ENCODE data around the gene TBC1D4. TPM values are rescaled to one million over a fixed set of nuclear protein-coding genes. Genes with fewer than 3 reads are reported as not detected.

The TBC1D4 gene
- total RNA-seq, 1 donor from 2014 or later, result 5.3 TPM

- Mint-ChIP-seq H3K9me3 (ENCODE audit: unreplicated experiment) (no peaks in the 10 kb centered on the region), H3K36me3 (ENCODE audit: unreplicated experiment) (no peaks in the 10 kb centered on the region), H3K27ac (ENCODE audit: unreplicated experiment) (no peak overlapping the region), H3K4me3 (ENCODE audit: unreplicated experiment) (no peak overlapping the region), H3K4me1 (ENCODE audit: unreplicated experiment) (no peaks in the 10 kb centered on the region), H3K27me3 (ENCODE audit: unreplicated experiment) (no peaks in the 10 kb centered on the region)
- TF ChIP-seq CTCF (IDR thresholded peaks at IDR 0.05), result no peak
- no peak for DNase-seq (ENCODE audit: extremely low spot score, unreplicated experiment)
These were observed 29.4 kb downstream of the TBC1D4 start for GRCh38 chr13:75452564-75452963.

GRCh38 chr13:75447493-75447892 is 34.5 kb downstream of the TBC1D4 start:
- no peak for TF ChIP-seq CTCF (IDR thresholded peaks at IDR 0.05)
- Mint-ChIP-seq H3K27me3 (ENCODE audit: unreplicated experiment) (no peaks in the 10 kb centered on the region), H3K27ac (ENCODE audit: unreplicated experiment) (no peak overlapping the region), H3K9me3 (ENCODE audit: unreplicated experiment) (no peaks in the 10 kb centered on the region), H3K4me3 (ENCODE audit: unreplicated experiment) (no peak overlapping the region), H3K4me1 (ENCODE audit: unreplicated experiment) (peaks cover 12% of the 10 kb centered on the region), H3K36me3 (ENCODE audit: unreplicated experiment) (no peaks in the 10 kb centered on the region)
- no peak for DNase-seq (ENCODE audit: extremely low spot score, unreplicated experiment)

- no peak for TF ChIP-seq CTCF (IDR thresholded peaks at IDR 0.05)
- no peaks in the 10 kb centered on the region for H3K9me3 Mint-ChIP-seq (ENCODE audit: unreplicated experiment)
- H3K4me3 Mint-ChIP-seq (ENCODE audit: unreplicated experiment), result no peak overlapping the region
- no peak overlapping the region for H3K27ac Mint-ChIP-seq (ENCODE audit: unreplicated experiment)
- DNase-seq (ENCODE audit: extremely low spot score, unreplicated experiment), result no peak
- H3K4me1 Mint-ChIP-seq (ENCODE audit: unreplicated experiment), result peaks cover 12% of the 10 kb centered on the region
- H3K36me3 Mint-ChIP-seq (ENCODE audit: unreplicated experiment), result no peaks in the 10 kb centered on the region
- no peaks in the 10 kb centered on the region for H3K27me3 Mint-ChIP-seq (ENCODE audit: unreplicated experiment)
These were observed 35.1 kb downstream of the TBC1D4 start for GRCh38 chr13:75446874-75447273.

DNA sequence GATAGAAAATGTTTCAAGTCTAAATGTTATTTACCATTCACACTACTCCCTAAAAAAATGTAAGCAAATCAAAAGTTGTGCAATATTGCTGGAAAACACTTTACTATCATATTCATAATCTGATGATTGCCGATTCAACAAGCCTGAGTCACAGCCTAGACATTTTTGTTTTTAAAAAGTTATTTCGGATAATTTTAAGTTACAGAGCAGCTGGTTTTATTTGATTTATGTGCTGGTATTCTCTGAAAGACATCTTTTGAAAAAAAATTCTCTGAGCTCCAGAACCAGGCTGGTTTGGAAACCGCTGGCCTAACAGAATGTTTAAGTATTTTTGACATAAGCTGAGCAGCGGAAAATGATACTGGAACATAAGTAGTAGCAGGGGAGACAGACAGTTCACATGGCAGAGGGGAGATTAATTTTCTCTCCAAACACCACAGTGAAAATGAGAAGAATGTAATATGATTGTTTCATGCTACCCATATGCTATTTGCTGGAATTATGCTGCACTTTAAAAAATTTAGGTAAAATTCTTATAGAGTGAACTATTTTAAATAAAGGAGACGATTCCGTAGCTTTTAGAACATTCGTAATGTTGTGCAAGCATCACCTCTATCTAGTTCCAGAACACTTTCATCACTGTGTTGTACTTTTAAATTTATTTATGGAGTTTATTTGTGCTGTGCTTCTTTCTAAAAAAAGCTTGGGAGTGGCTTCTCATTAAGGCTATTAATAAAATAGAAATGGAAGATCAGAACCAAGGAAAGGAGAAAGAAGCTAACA is 36.1 kb downstream of the TBC1D4 start:
- Mint-ChIP-seq H3K4me1 (ENCODE audit: unreplicated experiment) (peaks cover 12% of the 10 kb centered on the region), H3K4me3 (ENCODE audit: unreplicated experiment) (peak overlapping the region; percentile 32), H3K36me3 (ENCODE audit: unreplicated experiment) (no peaks in the 10 kb centered on the region), H3K27me3 (ENCODE audit: unreplicated experiment) (no peaks in the 10 kb centered on the region), H3K27ac (ENCODE audit: unreplicated experiment) (no peak overlapping the region), H3K9me3 (ENCODE audit: unreplicated experiment) (no peaks in the 10 kb centered on the region)
- no peak for TF ChIP-seq CTCF (IDR thresholded peaks at IDR 0.05)
- no peak for DNase-seq (ENCODE audit: extremely low spot score, unreplicated experiment)

- DNase-seq (ENCODE audit: extremely low spot score, unreplicated experiment), result no peak
- no peaks in the 10 kb centered on the region for H3K27me3 Mint-ChIP-seq (ENCODE audit: unreplicated experiment)
- no peaks in the 10 kb centered on the region for H3K9me3 Mint-ChIP-seq (ENCODE audit: unreplicated experiment)
- H3K27ac Mint-ChIP-seq (ENCODE audit: unreplicated experiment), result no peak overlapping the region
- no peak overlapping the region for H3K4me3 Mint-ChIP-seq (ENCODE audit: unreplicated experiment)
- no peaks in the 10 kb centered on the region for H3K36me3 Mint-ChIP-seq (ENCODE audit: unreplicated experiment)
- no peak for TF ChIP-seq CTCF (IDR thresholded peaks at IDR 0.05)
- H3K4me1 Mint-ChIP-seq (ENCODE audit: unreplicated experiment), result peaks cover 16% of the 10 kb centered on the region
These were observed 38.0 kb downstream of the TBC1D4 start for GRCh38 chr13:75444016-75444415.

Data from osteocyte (in vitro differentiated cells).